NCI-H774 (cell line): Measurements from ENCODE around the gene KIF18B.

Experiments
- DNase-seq: peaks from one replicate; lab custom pipeline; 2025; lab: John Stamatoyannopoulos, UW

Gene KIF18B

GRCh38 chr17:44905006-44906000 lies 42.3 kb downstream of the KIF18B start:
- no peak for DNase-seq

DNA sequence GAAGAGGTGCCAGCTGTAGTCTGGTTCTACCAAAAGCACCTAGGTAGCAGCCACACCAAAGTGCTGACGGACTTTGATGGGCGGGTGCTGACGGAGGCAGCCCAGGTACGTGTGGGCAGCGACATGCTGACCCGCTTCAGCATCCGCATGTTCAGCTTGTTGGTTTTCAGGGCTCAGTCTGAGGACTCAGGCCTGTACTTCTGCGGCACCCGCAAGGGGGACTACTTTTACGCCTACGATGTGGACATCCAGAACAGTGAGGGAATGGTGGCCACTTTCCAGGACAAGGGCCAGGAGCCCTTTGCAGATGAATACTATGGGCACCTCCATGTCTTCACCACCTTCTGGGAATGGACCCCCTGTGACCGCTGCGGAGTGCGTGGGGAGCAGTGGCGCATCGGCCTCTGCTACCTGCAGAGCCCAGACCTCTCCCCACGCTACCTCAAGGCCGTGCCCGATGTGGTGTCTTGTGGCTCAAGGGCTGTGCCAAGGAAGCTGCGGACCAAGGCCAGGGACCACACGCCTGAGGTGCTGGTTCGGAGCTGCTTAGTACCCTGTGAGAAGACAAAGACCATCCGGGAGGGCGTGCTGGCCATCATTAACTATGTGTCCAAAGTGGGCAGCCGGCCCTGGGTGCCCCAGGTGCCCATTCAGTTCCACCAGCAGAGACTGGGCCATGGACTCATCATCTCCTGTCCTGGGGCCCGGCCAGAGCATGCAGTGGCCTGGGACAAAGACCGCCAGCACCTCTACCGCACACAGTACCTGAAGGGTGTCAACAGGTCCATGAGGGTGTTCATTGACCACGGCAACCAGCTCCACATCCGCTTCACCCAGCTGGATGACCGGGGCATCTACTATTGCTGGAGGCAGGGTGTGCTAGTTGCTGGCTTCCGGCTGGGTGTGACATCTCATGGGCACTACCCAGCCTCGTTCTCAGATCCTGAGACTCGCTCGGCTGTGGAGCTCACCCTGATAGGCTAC lies 43.3 kb downstream of the KIF18B start:
- no peak for DNase-seq

DNA sequence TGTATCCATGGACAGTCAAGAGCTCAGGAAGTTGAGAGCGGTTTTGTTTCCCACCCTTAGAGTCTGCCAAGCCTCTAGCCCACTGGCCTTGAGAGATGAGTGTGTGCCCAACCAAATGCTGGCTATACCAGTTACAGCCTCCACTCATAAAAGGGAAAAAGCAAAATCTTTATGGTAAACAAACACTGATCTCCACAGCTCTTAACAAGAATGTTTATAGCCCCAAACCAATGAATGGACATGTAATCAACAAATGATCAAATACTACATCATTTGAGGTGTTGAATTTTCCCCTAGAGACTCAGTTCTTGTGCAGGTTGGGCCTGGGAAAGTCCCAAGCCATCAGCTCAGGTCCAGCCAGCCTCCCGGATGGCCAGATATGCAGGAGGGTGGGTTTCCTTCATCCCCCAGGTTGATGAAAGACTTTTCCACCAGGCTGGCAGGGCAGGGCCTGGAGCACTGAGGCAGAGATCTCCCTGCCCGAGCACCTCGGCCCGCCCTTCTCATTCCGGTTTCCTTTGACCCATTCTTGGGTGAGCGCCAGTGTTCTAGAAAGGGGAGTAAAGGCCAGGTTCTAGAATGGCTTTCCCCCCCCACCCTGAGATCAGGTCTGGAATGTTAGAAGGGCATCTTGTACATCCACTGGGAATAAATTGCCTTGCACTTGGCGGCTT lies 44.4 kb downstream of the KIF18B start:
- no peak for DNase-seq

DNA sequence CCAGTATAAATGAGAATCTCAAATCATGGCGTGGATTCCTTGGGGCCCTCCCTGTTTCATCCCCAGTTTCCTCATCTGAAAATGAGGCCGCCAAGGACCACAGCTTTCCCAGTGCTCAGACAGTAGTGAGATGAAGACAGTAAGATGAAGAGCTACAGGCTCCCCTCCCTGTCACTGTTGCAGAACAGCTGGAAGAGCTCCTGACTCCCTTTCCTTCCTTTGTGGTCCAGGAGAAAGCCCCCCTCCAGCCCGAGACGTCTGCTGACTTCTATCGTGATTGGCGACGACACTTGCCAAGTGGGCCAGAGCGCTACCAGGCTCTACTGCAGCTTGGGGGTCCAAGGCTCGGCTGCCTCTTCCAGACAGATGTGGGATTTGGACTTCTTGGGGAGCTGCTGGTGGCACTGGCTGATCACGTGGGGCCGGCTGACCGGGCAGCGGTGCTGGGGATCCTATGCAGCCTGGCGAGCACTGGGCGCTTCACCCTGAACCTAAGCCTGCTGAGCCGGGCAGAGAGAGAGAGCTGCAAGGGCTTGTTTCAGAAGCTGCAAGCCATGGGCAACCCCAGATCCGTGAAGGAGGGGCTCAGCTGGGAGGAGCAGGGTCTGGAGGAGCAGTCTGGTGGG lies 45.3 kb downstream of the KIF18B start:
- no peak for DNase-seq

- DNase-seq = peak; percentile 37
These were observed 46.1 kb downstream of the KIF18B start for GRCh38 chr17:44901411-44901921.

- no peak for DNase-seq
These were observed 46.7 kb downstream of the KIF18B start for GRCh38 chr17:44900894-44901293.

DNA sequence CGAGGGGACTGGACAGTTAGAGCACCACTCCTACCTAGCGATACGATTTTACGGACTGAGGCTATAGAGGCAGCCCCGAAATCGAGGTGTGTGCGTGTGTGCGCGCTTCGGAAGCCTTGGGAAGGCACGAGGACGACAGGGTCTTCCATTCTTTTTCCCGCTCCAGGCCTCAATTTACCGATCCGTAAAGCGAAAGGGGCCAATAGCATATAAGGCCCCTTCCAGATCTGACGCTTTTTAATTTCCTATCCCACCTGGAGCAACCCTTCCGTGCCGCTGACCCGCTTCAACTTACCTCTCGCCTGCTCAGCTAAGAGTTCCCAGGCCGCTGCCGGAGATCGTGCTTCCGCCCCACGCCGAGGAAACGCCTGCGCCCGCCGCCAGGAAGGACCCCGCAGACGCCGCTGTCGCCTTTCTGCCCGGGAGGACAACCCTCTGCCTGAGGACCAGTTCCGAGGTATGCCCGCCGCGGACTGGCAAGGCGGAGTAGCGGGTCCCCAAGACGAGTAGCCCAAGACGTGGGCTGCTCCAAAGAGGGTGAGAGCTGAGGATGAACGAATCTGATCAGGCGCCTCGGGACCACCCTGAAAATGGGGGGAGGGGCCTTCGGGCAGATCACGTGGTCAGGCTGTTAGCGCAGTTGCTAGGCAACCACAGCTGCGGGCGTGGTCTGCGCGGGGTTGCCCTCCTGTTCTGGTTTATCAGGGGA lies 48.3 kb downstream of the KIF18B start, which contains the start of gene EFTUD2:
EFTUD2 (minus strand) TSS at position 372 of the 709 bp plus-strand sequence. CDS start 4,924 bp downstream, outside the sequence.
- DNase-seq = peak; percentile 94

- DNase-seq = no peak
These were observed 48.9 kb downstream of the KIF18B start for GRCh38 chr17:44898768-44899073.

GRCh38 chr17:44894642-44895041 lies 52.9 kb downstream of the KIF18B start:
- DNase-seq = no peak

- no peak for DNase-seq
These were observed 55.3 kb downstream of the KIF18B start for GRCh38 chr17:44892250-44892649.

GRCh38 chr17:44889003-44889402 lies 58.6 kb downstream of the KIF18B start:
- DNase-seq = no peak

DNA sequence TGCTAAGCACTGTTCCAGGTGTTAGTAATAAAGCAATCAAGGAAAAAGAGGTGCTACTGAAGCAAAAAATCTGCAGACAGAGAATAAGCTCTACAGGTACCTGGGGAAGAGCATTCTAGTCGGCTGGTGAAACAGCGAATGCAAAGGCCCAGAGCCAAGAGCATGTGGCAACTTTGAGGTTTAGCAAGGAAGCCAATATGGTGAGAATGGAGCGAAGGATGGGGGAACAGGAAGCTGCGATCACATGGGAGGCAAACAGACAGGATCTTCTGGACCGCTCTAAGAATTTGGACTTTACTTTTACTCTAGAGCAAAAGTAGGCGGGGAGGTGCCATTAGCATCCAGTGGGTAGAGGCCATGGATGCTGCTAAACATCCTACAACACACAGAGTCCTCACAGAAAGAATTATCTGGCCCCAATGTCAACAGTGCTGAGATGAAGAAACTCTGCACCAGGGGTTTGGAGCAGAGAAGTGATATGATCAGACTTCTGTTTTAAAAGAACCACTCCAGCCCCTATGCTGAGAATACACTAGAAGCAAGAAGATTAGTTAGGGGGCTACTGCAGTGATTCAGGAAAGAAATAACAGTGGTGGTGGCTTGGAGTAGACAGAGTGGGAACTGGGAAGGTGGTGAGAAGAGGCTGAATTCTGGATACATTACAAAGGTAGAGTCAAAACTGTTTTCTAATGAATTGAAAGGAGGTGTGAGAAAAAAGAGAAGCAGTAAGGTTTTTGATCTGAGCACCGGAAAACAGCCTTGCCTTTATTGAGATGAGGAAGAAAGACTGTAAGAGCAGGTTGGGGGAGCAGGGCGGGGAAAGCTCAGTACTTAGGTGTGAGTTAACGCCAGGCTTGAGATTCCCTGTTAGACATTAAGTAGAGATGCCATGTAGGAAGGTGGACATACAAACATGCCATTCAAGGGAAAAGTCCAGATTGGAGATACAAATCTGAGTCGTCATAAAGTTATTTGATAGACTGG lies 59.3 kb downstream of the KIF18B start:
- no peak for DNase-seq

DNA sequence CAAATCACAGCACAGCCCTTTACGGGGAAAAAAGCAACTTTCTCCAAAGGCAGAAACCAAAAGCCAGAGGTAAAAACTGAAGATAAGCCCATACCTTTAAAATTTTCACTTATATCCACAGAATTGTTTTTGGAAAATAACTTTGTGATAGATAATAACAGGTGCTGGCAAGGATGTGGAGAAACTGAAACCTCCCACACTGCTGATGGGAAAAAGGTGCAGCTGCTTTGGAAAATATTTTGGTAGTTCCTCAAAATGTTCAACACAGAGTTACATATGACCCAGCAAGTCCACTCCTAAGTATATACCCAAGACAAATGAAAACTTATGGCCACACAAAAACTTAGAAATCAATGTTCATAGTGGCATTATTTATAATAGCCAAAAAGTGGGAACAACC lies 60.6 kb downstream of the KIF18B start:
- no peak for DNase-seq

- no peak for DNase-seq
These were observed 62.6 kb downstream of the KIF18B start for GRCh38 chr17:44884941-44885340.

- DNase-seq = no peak
These were observed 66.4 kb downstream of the KIF18B start for GRCh38 chr17:44881145-44881544.

- no peak for DNase-seq
These were observed 67.5 kb downstream of the KIF18B start for GRCh38 chr17:44880062-44880461.

- DNase-seq = no peak
These were observed 68.2 kb downstream of the KIF18B start for GRCh38 chr17:44879376-44879775.

GRCh38 chr17:44878627-44879221 lies 68.8 kb downstream of the KIF18B start:
- DNase-seq = no peak

DNA sequence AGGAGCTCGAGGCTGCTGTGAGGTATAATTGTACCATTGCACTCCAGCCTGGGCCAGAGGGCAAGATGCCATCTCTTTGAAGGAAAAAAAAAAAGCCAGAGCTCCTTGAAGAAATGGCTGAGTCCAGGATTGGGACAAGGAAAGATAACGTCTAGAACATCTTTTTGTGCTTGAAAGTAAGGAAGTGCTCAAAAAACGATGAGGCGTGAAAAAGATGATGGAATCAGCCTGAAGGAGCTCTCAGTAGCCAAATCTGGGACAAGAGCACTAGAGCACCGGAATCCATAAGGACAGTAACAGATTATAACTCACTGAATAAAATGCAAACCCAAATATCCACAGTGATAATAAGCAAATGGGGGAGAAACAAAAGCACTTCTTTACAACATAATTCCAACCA lies 70.5 kb downstream of the KIF18B start:
- DNase-seq = no peak
